Astrocyte (in vitro differentiated cells and primary cell): ENCODE data around the gene GRK5. TPM values are rescaled to one million over a fixed set of nuclear protein-coding genes. Genes with fewer than 3 reads are reported as not detected.
A peak's percentile ranks its signal among the peaks of the same experiment; 100 is the strongest.

ENCODE experiments used
- DNase-seq: peaks from one replicate; pipeline ENCODE4 v3.0.0-alpha.2; 2010; ENCODE audit warnings: low read depth
- FAIRE-seq: peaks from 2 replicates; lab custom pipeline; 2011; peaks lifted over from hg19 to GRCh38; lab: Jason Lieb, UNC
- H2AFZ ChIP-seq: 2 replicates; pipeline ENCODE4 v1.6.0; 2012; ENCODE audit warnings: low read depth, low read length, inconsistent platforms
- H3K27ac ChIP-seq: 2 replicates; pipeline ENCODE4 v1.5.1; 2011; ENCODE audit warnings: low read depth, low read length, inconsistent platforms
- H3K27me3 ChIP-seq: 2 replicates; pipeline ENCODE4 v1.6.0; 2011; ENCODE audit warnings: low read length, inconsistent platforms; ENCODE audit not compliant: insufficient read depth
- H3K36me3 ChIP-seq: 2 replicates; pipeline ENCODE4 v1.5.1; 2011; ENCODE audit warnings: low read length, inconsistent platforms; ENCODE audit not compliant: insufficient read depth
- H3K4me1 ChIP-seq: 2 replicates; pipeline ENCODE4 v1.5.1; 2011; ENCODE audit warnings: low read length, inconsistent platforms; ENCODE audit not compliant: insufficient read depth
- H3K4me2 ChIP-seq: 2 replicates; pipeline ENCODE4 v1.6.0; 2012; ENCODE audit warnings: low read length, inconsistent platforms
- H3K4me3 ChIP-seq: 2 replicates; pipeline ENCODE4 v1.5.1; 2011; ENCODE audit warnings: low read depth, mild to moderate bottlenecking, low read length, inconsistent platforms; ENCODE audit not compliant: insufficient read depth
- H3K79me2 ChIP-seq: 2 replicates; pipeline ENCODE4 v1.6.0; 2012; ENCODE audit warnings: mild to moderate bottlenecking, low read length, inconsistent platforms; ENCODE audit not compliant: insufficient read depth
- H3K9ac ChIP-seq: 2 replicates; pipeline ENCODE4 v1.6.0; 2012; ENCODE audit warnings: mild to moderate bottlenecking, low read length, inconsistent platforms
- H3K9me3 ChIP-seq: 2 replicates; pipeline ENCODE4 v1.5.1; 2012; ENCODE audit warnings: low read depth, mild to moderate bottlenecking, low read length, inconsistent platforms; ENCODE audit not compliant: insufficient read depth
- H4K20me1 ChIP-seq: 2 replicates; pipeline ENCODE4 v1.6.0; 2012; ENCODE audit warnings: low read length, inconsistent platforms; ENCODE audit not compliant: insufficient read depth
- H3K27ac Mint-ChIP-seq: one replicate; pipeline ENCODE4 v1.8.0; 2021; ENCODE audit warnings: mild to moderate bottlenecking, mixed read lengths; ENCODE audit not compliant: unreplicated experiment
- H3K27me3 Mint-ChIP-seq: one replicate; pipeline ENCODE4 v1.8.0; 2021; ENCODE audit warnings: low read depth, mixed read lengths; ENCODE audit not compliant: unreplicated experiment
- H3K36me3 Mint-ChIP-seq: one replicate; pipeline ENCODE4 v1.8.0; 2021; ENCODE audit warnings: low read depth, mixed read lengths; ENCODE audit not compliant: unreplicated experiment
- H3K4me1 Mint-ChIP-seq: one replicate; pipeline ENCODE4 v1.8.0; 2021; ENCODE audit warnings: low read depth, mixed read lengths; ENCODE audit not compliant: unreplicated experiment
- H3K4me3 Mint-ChIP-seq: one replicate; pipeline ENCODE4 v1.8.0; 2021; ENCODE audit warnings: mild to moderate bottlenecking, moderate library complexity, mixed read lengths; ENCODE audit not compliant: unreplicated experiment
- H3K9me3 Mint-ChIP-seq: one replicate; pipeline ENCODE4 v1.8.0; 2021; ENCODE audit warnings: mild to moderate bottlenecking, mixed read lengths; ENCODE audit not compliant: unreplicated experiment
- CTCF ChIP-seq: IDR thresholded peaks from 2 replicates; pipeline ENCODE4 v1.5.1; 2011; ENCODE audit warnings: low read depth, mild to moderate bottlenecking, inconsistent platforms, low read length, moderate library complexity; ENCODE audit not compliant: insufficient read depth
- EZH2 ChIP-seq: IDR thresholded peaks from 2 replicates; pipeline ENCODE4 v1.6.1; 2012; ENCODE audit warnings: mild to moderate bottlenecking, low read length, inconsistent platforms; ENCODE audit not compliant: insufficient read depth
- total RNA-seq: library from RNA; stranded (reverse); gene quantifications from 2 replicates; pipeline ENCODE4 v1.2.1, GENCODE V29; 2021

Gene GRK5
- total RNA-seq, 1 donor from 2014 or later, result 8.5 TPM

DNA sequence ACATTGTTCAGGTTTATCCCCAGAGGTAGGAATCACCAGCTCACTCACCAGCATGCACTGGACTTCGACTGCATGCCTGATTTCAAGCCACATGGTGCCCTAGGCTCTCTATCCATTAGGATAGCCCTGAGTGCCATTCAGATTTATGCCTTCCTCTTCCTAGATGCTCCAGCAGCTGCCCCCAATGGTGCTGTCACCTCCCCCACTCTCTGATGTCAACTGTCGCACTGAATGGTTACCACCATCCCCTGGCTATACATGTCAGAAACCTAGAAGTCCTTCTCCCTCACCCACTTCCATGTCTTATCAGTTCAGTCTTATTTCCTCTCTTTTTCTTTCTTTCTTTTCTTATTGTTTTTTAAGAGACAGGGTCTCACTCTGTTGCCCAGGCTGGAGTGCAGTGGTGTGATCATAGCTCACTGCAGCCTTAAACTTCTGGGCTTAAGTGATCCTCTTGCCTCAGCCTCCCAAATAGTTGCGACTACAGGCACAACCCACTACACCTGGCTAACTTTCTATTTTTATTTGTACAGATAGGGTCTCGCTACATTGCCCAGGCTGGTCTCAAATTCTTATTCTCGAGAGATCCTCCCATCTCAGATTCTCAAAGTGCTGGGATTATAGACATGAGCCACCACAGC, 44.8 kb upstream of the GRK5 start:
- TF ChIP-seq EZH2, result no peak
- no peak for TF ChIP-seq CTCF
- DNase-seq, result no peak
- no peak overlapping the region for H3K4me3 Mint-ChIP-seq

GRCh38 chr10:119165171-119166117, 41.9 kb upstream of the GRK5 start, which contains the start of gene SFXN4:
SFXN4 (minus strand) TSS chr10:119165714; CDS start chr10:119165647, 67 bp downstream.
- Mint-ChIP-seq H3K27me3 (no peaks in the 10 kb centered on the region), H3K9me3 (no peaks in the 10 kb centered on the region), H3K27ac (peak within 1 kb of the TSS; percentile 7), H3K4me1 (peaks cover 7% of the 10 kb centered on the region), H3K36me3 (peaks cover 8% of the 10 kb centered on the region), H3K4me3 (peak within 1 kb of the TSS; percentile 87)
- Histone ChIP-seq H3K4me3 (peak within 1 kb of the TSS; percentile 75), H3K4me1 (peaks cover 3% of the 10 kb centered on the region), H2AFZ (peak within 1 kb of the TSS; percentile 97), H3K79me2 (peaks cover 4% of the 10 kb centered on the region), H3K27ac (peak within 1 kb of the TSS; percentile 68), H3K27me3 (no peaks in the 10 kb centered on the region), H3K4me2 (peak within 1 kb of the TSS; percentile 99), H3K9me3 (no peaks in the 10 kb centered on the region), H3K9ac (peak within 1 kb of the TSS; percentile 86), H4K20me1 (peaks cover 7% of the 10 kb centered on the region), H3K36me3 (peaks cover 25% of the 10 kb centered on the region)
- no peak for TF ChIP-seq CTCF
- no peak for TF ChIP-seq EZH2
- peak; percentile 27 for DNase-seq
- FAIRE-seq, result no peak

More for the DNA sequence above, 44.8 kb upstream of the GRK5 start:
- Histone ChIP-seq H3K4me3 (no peak overlapping the region), H3K27ac (no peak overlapping the region), H3K9me3 (no peaks in the 10 kb centered on the region), H3K4me1 (peaks cover 3% of the 10 kb centered on the region), H3K9ac (no peak overlapping the region), H2AFZ (no peak overlapping the region), H3K36me3 (peaks cover 3% of the 10 kb centered on the region), H3K79me2 (peaks cover 4% of the 10 kb centered on the region), H3K4me2 (peak overlapping the region; percentile 50), H4K20me1 (peaks cover 7% of the 10 kb centered on the region), H3K27me3 (no peaks in the 10 kb centered on the region)
- FAIRE-seq, result no peak
- Mint-ChIP-seq H3K9me3 (no peaks in the 10 kb centered on the region), H3K4me1 (peaks cover 7% of the 10 kb centered on the region), H3K27me3 (no peaks in the 10 kb centered on the region), H3K27ac (no peak overlapping the region), H3K36me3 (peaks cover 10% of the 10 kb centered on the region)
